Neural cell (in vitro differentiated cells): Measurements from ENCODE around the gene CFAP210. TPM values are rescaled to one million over a fixed set of nuclear protein-coding genes. Genes with fewer than 3 reads are reported as not detected.

ENCODE experiments used
- H2AFZ ChIP-seq: fragments of 200-600, 300-800 bp; sonication (generic), shearing (Covaris generic); 2 replicates; pipeline ENCODE4 v1.6.0; 2014; ENCODE audit warnings: low read depth, mild to moderate bottlenecking, antibody characterized with exemption, low read length, moderate library complexity
- H3F3A ChIP-seq: fragments of 200-600 bp; shearing (Covaris generic); 2 replicates; pipeline ENCODE4 v1.6.1; 2016; ENCODE audit warnings: mild to moderate bottlenecking, moderate library complexity, mixed read lengths, antibody characterized with exemption, low read length; ENCODE audit not compliant: insufficient read depth, poor library complexity, severe bottlenecking
- H3K27ac ChIP-seq: fragments of 200-600, 300-800 bp; sonication (generic), shearing (Covaris generic); 2 replicates; pipeline ENCODE4 v1.5.1; 2014; ENCODE audit warnings: mild to moderate bottlenecking, low read length, moderate library complexity
- H3K27me3 ChIP-seq: fragments of 300-800, 200-600 bp; sonication (generic), shearing (Covaris generic); 2 replicates; pipeline ENCODE4 v1.6.0; 2014; ENCODE audit warnings: mild to moderate bottlenecking, low read depth, low read length, moderate library complexity; ENCODE audit not compliant: insufficient read depth
- H3K36me3 ChIP-seq: fragments of 300-800, 200-600 bp; sonication (generic), shearing (Covaris generic); 2 replicates; pipeline ENCODE4 v1.5.1; 2014; ENCODE audit warnings: mild to moderate bottlenecking, antibody characterized with exemption, low read length, moderate library complexity; ENCODE audit not compliant: insufficient read depth
- H3K4me2 ChIP-seq: fragments of 300-800, 200-600 bp; sonication (generic), shearing (Covaris generic); 2 replicates; pipeline ENCODE4 v1.6.0; 2014; ENCODE audit warnings: mild to moderate bottlenecking, low read length
- H3K4me3 ChIP-seq: fragments of 300-800, 200-600 bp; sonication (generic), shearing (Covaris generic); 2 replicates; pipeline ENCODE4 v1.5.1; 2014; ENCODE audit warnings: mild to moderate bottlenecking, low read length, moderate library complexity
- H3K79me2 ChIP-seq: fragments of 200-600 bp; shearing (Covaris generic); replicated peaks from 2 replicates; pipeline ENCODE4 v1.6.0; 2014; ENCODE audit warnings: mild to moderate bottlenecking, low read length, moderate library complexity; ENCODE audit not compliant: insufficient read depth
- H3K9ac ChIP-seq: fragments of 300-800, 200-600 bp; sonication (generic), shearing (Covaris generic); 2 replicates; pipeline ENCODE4 v1.6.1; 2016; ENCODE audit warnings: mild to moderate bottlenecking, low read length, mixed read lengths
- H3K9me2 ChIP-seq: fragments of 200-600 bp; shearing (Covaris generic); 2 replicates; pipeline ENCODE4 v1.6.1; 2016; ENCODE audit warnings: mild to moderate bottlenecking, low read length, mixed read lengths; ENCODE audit not compliant: insufficient read depth
- H3K9me3 ChIP-seq: fragments of 200-600, 300-800 bp; sonication (generic), shearing (Covaris generic); 2 replicates; pipeline ENCODE4 v1.6.1; 2016; ENCODE audit warnings: mild to moderate bottlenecking, mixed run types, low read length, moderate library complexity, mixed read lengths
- H4K20me1 ChIP-seq: fragments of 200-600 bp; shearing (Covaris generic); 2 replicates; pipeline ENCODE4 v1.6.1; 2016; ENCODE audit warnings: mild to moderate bottlenecking, mixed run types; ENCODE audit not compliant: insufficient read depth
- EP300 ChIP-seq: fragments of 450-650 bp; conservative IDR thresholded peaks from 2 replicates; pipeline ENCODE4 v1.6.1; 2014; ENCODE audit warnings: antibody characterized with exemption, mild to moderate bottlenecking, moderate library complexity; ENCODE audit not compliant: poor library complexity, severe bottlenecking
- EZH2 ChIP-seq: fragments of 200-600, 300-800 bp; shearing (Covaris generic), sonication (generic); IDR thresholded peaks from 2 replicates; pipeline ENCODE4 v1.6.1; 2014; ENCODE audit warnings: antibody characterized with exemption, low read length, borderline replicate concordance, mild to moderate bottlenecking; ENCODE audit not compliant: insufficient read depth, poor library complexity, severe bottlenecking
- MXI1 ChIP-seq: fragments of 450-650 bp; conservative IDR thresholded peaks from 2 replicates; pipeline ENCODE4 v1.6.1; 2014; ENCODE audit warnings: antibody characterized with exemption, mild to moderate bottlenecking; ENCODE audit not compliant: poor library complexity, severe bottlenecking
- POLR2AphosphoS5 ChIP-seq: IDR thresholded peaks from 2 replicates; pipeline ENCODE4 v1.6.1; 2012
- RAD21 ChIP-seq: fragments of 450-650 bp; conservative IDR thresholded peaks from 2 replicates; pipeline ENCODE4 v1.6.1; 2014; ENCODE audit warnings: antibody characterized with exemption, mild to moderate bottlenecking, moderate library complexity
- SMC3 ChIP-seq: fragments of 450-650 bp; conservative IDR thresholded peaks from 2 replicates; pipeline ENCODE4 v1.6.1; 2014; ENCODE audit warnings: antibody characterized with exemption, mild to moderate bottlenecking, moderate library complexity; ENCODE audit not compliant: poor library complexity
- TAF1 ChIP-seq: IDR thresholded peaks from 2 replicates; pipeline ENCODE4 v1.6.1; 2012; ENCODE audit warnings: low read depth
- polyA plus RNA-seq: library from polyadenylated mRNA; depleted of rRNA; stranded (reverse); fragments of >200 nt; gene quantifications from 2 replicates; pipeline ENCODE4 v1.2.3, GENCODE V29; 2014
- TF ChIP-seq, protein P1 (sequence below): IDR thresholded peaks from 2 replicates; pipeline ENCODE4 v1.6.1; 2012; ENCODE audit warnings: borderline replicate concordance
- TF ChIP-seq, protein P2 (sequence below): fragments of 450-650 bp; IDR thresholded peaks from 2 replicates; pipeline ENCODE4 v1.5.1; 2014; ENCODE audit warnings: antibody characterized with exemption, mild to moderate bottlenecking, moderate library complexity; ENCODE audit not compliant: poor library complexity, severe bottlenecking

CFAP210 gene
- polyA plus RNA-seq, 1 donor from 2014 or later: 0.20 TPM

DNA sequence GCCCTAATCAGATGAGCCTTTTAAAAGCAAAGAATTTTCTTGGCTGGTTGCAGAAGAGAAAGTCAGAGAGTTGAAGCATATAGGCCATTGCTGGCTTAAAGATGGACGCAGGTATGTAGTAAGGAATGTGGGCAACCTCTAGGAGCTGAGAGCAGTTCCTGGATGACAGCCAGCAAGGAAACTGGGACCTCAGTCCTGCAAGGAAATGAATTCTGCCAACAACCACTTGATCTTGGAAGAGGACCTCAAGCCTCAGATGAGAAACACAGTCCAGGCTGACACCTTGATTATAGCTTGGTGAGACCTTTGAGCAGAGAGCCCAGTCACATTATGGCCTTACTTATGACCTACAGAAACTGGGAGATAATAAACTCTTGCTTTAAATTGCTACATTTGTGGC is 15.8 kb upstream of the CFAP210 start:
- no peaks in the 10 kb centered on the region for H3F3A ChIP-seq
- no peak for TF ChIP-seq EP300
- no peak for TF ChIP-seq SMC3
- no peak for TF ChIP-seq RAD21
- TF ChIP-seq EZH2: no peak
- TF ChIP-seq MXI1: no peak
- no peak for TF ChIP-seq TAF1
- TF ChIP-seq, protein P1, sequence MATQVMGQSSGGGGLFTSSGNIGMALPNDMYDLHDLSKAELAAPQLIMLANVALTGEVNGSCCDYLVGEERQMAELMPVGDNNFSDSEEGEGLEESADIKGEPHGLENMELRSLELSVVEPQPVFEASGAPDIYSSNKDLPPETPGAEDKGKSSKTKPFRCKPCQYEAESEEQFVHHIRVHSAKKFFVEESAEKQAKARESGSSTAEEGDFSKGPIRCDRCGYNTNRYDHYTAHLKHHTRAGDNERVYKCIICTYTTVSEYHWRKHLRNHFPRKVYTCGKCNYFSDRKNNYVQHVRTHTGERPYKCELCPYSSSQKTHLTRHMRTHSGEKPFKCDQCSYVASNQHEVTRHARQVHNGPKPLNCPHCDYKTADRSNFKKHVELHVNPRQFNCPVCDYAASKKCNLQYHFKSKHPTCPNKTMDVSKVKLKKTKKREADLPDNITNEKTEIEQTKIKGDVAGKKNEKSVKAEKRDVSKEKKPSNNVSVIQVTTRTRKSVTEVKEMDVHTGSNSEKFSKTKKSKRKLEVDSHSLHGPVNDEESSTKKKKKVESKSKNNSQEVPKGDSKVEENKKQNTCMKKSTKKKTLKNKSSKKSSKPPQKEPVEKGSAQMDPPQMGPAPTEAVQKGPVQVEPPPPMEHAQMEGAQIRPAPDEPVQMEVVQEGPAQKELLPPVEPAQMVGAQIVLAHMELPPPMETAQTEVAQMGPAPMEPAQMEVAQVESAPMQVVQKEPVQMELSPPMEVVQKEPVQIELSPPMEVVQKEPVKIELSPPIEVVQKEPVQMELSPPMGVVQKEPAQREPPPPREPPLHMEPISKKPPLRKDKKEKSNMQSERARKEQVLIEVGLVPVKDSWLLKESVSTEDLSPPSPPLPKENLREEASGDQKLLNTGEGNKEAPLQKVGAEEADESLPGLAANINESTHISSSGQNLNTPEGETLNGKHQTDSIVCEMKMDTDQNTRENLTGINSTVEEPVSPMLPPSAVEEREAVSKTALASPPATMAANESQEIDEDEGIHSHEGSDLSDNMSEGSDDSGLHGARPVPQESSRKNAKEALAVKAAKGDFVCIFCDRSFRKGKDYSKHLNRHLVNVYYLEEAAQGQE: no peak
- TF ChIP-seq, protein P2, sequence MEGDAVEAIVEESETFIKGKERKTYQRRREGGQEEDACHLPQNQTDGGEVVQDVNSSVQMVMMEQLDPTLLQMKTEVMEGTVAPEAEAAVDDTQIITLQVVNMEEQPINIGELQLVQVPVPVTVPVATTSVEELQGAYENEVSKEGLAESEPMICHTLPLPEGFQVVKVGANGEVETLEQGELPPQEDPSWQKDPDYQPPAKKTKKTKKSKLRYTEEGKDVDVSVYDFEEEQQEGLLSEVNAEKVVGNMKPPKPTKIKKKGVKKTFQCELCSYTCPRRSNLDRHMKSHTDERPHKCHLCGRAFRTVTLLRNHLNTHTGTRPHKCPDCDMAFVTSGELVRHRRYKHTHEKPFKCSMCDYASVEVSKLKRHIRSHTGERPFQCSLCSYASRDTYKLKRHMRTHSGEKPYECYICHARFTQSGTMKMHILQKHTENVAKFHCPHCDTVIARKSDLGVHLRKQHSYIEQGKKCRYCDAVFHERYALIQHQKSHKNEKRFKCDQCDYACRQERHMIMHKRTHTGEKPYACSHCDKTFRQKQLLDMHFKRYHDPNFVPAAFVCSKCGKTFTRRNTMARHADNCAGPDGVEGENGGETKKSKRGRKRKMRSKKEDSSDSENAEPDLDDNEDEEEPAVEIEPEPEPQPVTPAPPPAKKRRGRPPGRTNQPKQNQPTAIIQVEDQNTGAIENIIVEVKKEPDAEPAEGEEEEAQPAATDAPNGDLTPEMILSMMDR: no peak
- TF ChIP-seq POLR2AphosphoS5: no peak
- H3K4me2 ChIP-seq: no peak overlapping the region
- H3K9me2 ChIP-seq: no peaks in the 10 kb centered on the region
- H3K79me2 ChIP-seq: no peaks in the 10 kb centered on the region
- no peaks in the 10 kb centered on the region for H4K20me1 ChIP-seq
- no peak overlapping the region for H3K27ac ChIP-seq
- H2AFZ ChIP-seq: no peak overlapping the region
- no peak overlapping the region for H3K9ac ChIP-seq
- no peaks in the 10 kb centered on the region for H3K27me3 ChIP-seq
- H3K4me3 ChIP-seq: no peak overlapping the region
- H3K9me3 ChIP-seq: no peaks in the 10 kb centered on the region
- H3K36me3 ChIP-seq: no peaks in the 10 kb centered on the region

DNA sequence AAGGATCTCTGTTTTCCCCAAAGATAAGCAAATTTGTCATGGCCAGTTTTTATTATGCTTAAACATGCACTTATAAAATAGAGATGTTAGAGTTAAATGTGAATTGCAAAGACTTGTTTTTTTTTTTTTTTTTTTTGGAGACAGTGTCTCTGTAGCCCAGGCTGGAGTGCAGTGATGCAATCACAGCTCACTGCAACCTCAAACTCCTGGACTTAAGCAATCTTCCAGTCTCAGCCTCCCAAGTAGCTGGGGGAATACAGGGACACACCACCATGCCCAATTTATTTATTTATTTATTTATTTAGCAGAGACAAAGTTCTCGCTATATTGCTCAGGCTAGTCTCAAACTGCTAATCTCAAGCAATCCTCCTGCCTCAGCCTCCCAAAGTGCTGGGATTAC is 15.1 kb upstream of the CFAP210 start:
- Histone ChIP-seq H3K9me3 (no peaks in the 10 kb centered on the region), H3K79me2 (no peaks in the 10 kb centered on the region), H3K27me3 (no peaks in the 10 kb centered on the region), H3K36me3 (no peaks in the 10 kb centered on the region), H4K20me1 (no peaks in the 10 kb centered on the region), H3K27ac (no peak overlapping the region), H2AFZ (no peak overlapping the region), H3F3A (no peaks in the 10 kb centered on the region), H3K4me2 (no peak overlapping the region), H3K4me3 (no peak overlapping the region), H3K9me2 (no peaks in the 10 kb centered on the region), H3K9ac (no peak overlapping the region)
- TF ChIP-seq POLR2AphosphoS5: no peak
- TF ChIP-seq, protein P2: no peak
- TF ChIP-seq RAD21: no peak
- TF ChIP-seq, protein P1: no peak
- TF ChIP-seq MXI1: no peak
- no peak for TF ChIP-seq SMC3
- no peak for TF ChIP-seq EP300
